ENCODE results near the gene NADK.

- no peak for TF ChIP-seq CTCF (IDR thresholded peaks at IDR 0.05 in 2 of 3, conservative IDR thresholded peaks at IDR 0.05 in 1 of 3; ENCODE audit: borderline replicate concordance in 1 of 3, insufficient read depth in 1 of 3, low read depth in 2 of 3, low read length in 2 of 3)
- no peak for TF ChIP-seq REST (IDR thresholded peaks at IDR 0.05; ENCODE audit: low read depth)
- TF ChIP-seq ZNF274 (IDR thresholded peaks at IDR 0.05; ENCODE audit: low read depth, low read length): no peak
- no peak for TF ChIP-seq POLR2AphosphoS5 (IDR thresholded peaks at IDR 0.05; ENCODE audit: low read depth, low read length)
- no peak for TF ChIP-seq POLR2A (IDR thresholded peaks at IDR 0.05; ENCODE audit: borderline replicate concordance, extremely low read depth, insufficient read depth, insufficient read length)
- TF ChIP-seq MAX (IDR thresholded peaks at IDR 0.05): no peak
- no peak for TF ChIP-seq EZH2phosphoT487 (IDR thresholded peaks at IDR 0.05; ENCODE audit: borderline replicate concordance)
- no peak for TF ChIP-seq ZBTB33 (IDR thresholded peaks at IDR 0.05; ENCODE audit: extremely low read depth, insufficient replicate concordance, low read length)
- TF ChIP-seq EZH2 (IDR thresholded peaks at IDR 0.05): no peak
- TF ChIP-seq FOSL1 (IDR thresholded peaks at IDR 0.05; ENCODE audit: low read depth): no peak
- no peak for TF ChIP-seq JUND (IDR thresholded peaks at IDR 0.05)
Measured at GRCh38 chr1:1793481-1794244, 15.4 kb upstream of the NADK start.
